Effector memory CD4-positive, alpha-beta T cell (primary cell): ENCODE measurements around the gene NEURL3.

Experiments
- DNase-seq, 3 donors: peaks; one replicate each; pipeline ENCODE4 v3.0.0-alpha.2; 2020
- H3K27ac ChIP-seq: 2 replicates; pipeline ENCODE4 v1.7.0; 2013; ENCODE audit warnings: mild to moderate bottlenecking, low read length, moderate library complexity; ENCODE audit not compliant: insufficient read depth, poor library complexity, severe bottlenecking
- H3K27me3 ChIP-seq: replicated peaks from 2 replicates; pipeline ENCODE4 v1.7.0; 2013; ENCODE audit warnings: mild to moderate bottlenecking, low read length; ENCODE audit not compliant: insufficient read depth, control insufficient read depth, poor library complexity, severe bottlenecking
- H3K36me3 ChIP-seq: 2 replicates; pipeline ENCODE4 v1.7.0; 2013; ENCODE audit warnings: mild to moderate bottlenecking, low read length, moderate library complexity; ENCODE audit not compliant: control insufficient read depth, insufficient read depth
- H3K4me1 ChIP-seq: 2 replicates; pipeline ENCODE4 v1.7.0; 2013; ENCODE audit warnings: low read length, mild to moderate bottlenecking; ENCODE audit not compliant: control insufficient read depth, insufficient read depth, poor library complexity, severe bottlenecking
- H3K4me3 ChIP-seq: 2 replicates; pipeline ENCODE4 v1.7.0; 2013; ENCODE audit warnings: low read length, low read depth, mild to moderate bottlenecking; ENCODE audit not compliant: insufficient read depth, poor library complexity, severe bottlenecking
- H3K9me3 ChIP-seq: 2 replicates; pipeline ENCODE4 v1.7.0; 2013; ENCODE audit warnings: mild to moderate bottlenecking, low read length, moderate library complexity; ENCODE audit not compliant: control insufficient read depth

NEURL3 gene

GRCh38 chr2:96521219-96521618 is 16.1 kb upstream of the NEURL3 start:
- no peaks in the 10 kb centered on the region for H3K36me3 ChIP-seq
- H3K4me3 ChIP-seq = no peak overlapping the region
- no peak overlapping the region for H3K27ac ChIP-seq
- no peaks in the 10 kb centered on the region for H3K27me3 ChIP-seq
- H3K4me1 ChIP-seq = peaks cover 17% of the 10 kb centered on the region
- no peak for DNase-seq
- no peaks in the 10 kb centered on the region for H3K9me3 ChIP-seq

- Histone ChIP-seq H3K27ac (no peak overlapping the region), H3K4me3 (no peak overlapping the region), H3K9me3 (no peaks in the 10 kb centered on the region), H3K4me1 (peaks cover 16% of the 10 kb centered on the region), H3K27me3 (no peaks in the 10 kb centered on the region), H3K36me3 (no peaks in the 10 kb centered on the region)
- DNase-seq = no peak
Measured at GRCh38 chr2:96520697-96521096, 15.5 kb upstream of the NEURL3 start.

GRCh38 chr2:96520231-96520630 is 15.1 kb upstream of the NEURL3 start:
- Histone ChIP-seq H3K4me3 (no peak overlapping the region), H3K9me3 (no peaks in the 10 kb centered on the region), H3K27ac (no peak overlapping the region), H3K36me3 (no peaks in the 10 kb centered on the region), H3K27me3 (no peaks in the 10 kb centered on the region), H3K4me1 (peaks cover 16% of the 10 kb centered on the region)
- DNase-seq = no peak

- H3K27ac ChIP-seq = no peak overlapping the region
- no peaks in the 10 kb centered on the region for H3K9me3 ChIP-seq
- no peak overlapping the region for H3K4me3 ChIP-seq
- DNase-seq = no peak
- H3K4me1 ChIP-seq = no peaks in the 10 kb centered on the region
- H3K27me3 ChIP-seq = no peaks in the 10 kb centered on the region
- no peaks in the 10 kb centered on the region for H3K36me3 ChIP-seq
Measured at GRCh38 chr2:96517079-96517478, 11.9 kb upstream of the NEURL3 start.

- H3K4me3 ChIP-seq = no peak overlapping the region
- no peaks in the 10 kb centered on the region for H3K9me3 ChIP-seq
- no peak overlapping the region for H3K27ac ChIP-seq
- no peaks in the 10 kb centered on the region for H3K27me3 ChIP-seq
- H3K4me1 ChIP-seq = no peaks in the 10 kb centered on the region
- DNase-seq = no peak
- H3K36me3 ChIP-seq = no peaks in the 10 kb centered on the region
Measured at GRCh38 chr2:96514521-96514920, 9.4 kb upstream of the NEURL3 start.

GRCh38 chr2:96512341-96512740 is 7.2 kb upstream of the NEURL3 start:
- peaks cover 11% of the 10 kb centered on the region for H3K4me1 ChIP-seq
- H3K4me3 ChIP-seq = no peak overlapping the region
- H3K27ac ChIP-seq = no peak overlapping the region
- no peaks in the 10 kb centered on the region for H3K9me3 ChIP-seq
- H3K27me3 ChIP-seq = peaks cover 4% of the 10 kb centered on the region
- H3K36me3 ChIP-seq = no peaks in the 10 kb centered on the region
- no peak for DNase-seq

- Histone ChIP-seq H3K36me3 (no peaks in the 10 kb centered on the region), H3K9me3 (no peaks in the 10 kb centered on the region), H3K27ac (no peak overlapping the region), H3K27me3 (peaks cover 4% of the 10 kb centered on the region), H3K4me1 (peaks cover 11% of the 10 kb centered on the region), H3K4me3 (no peak overlapping the region)
- no peak for DNase-seq
Measured at GRCh38 chr2:96511851-96512250, 6.7 kb upstream of the NEURL3 start.

- H3K4me1 ChIP-seq = peaks cover 11% of the 10 kb centered on the region
- H3K4me3 ChIP-seq = no peak overlapping the region
- H3K9me3 ChIP-seq = no peaks in the 10 kb centered on the region
- H3K27me3 ChIP-seq = peaks cover 4% of the 10 kb centered on the region
- H3K27ac ChIP-seq = no peak overlapping the region
- DNase-seq = no peak
- H3K36me3 ChIP-seq = no peaks in the 10 kb centered on the region
Measured at GRCh38 chr2:96510931-96511595, 5.9 kb upstream of the NEURL3 start.

- Histone ChIP-seq H3K27me3 (peaks cover 4% of the 10 kb centered on the region), H3K4me1 (peaks cover 11% of the 10 kb centered on the region), H3K9me3 (no peaks in the 10 kb centered on the region), H3K27ac (no peak overlapping the region), H3K4me3 (no peak overlapping the region), H3K36me3 (no peaks in the 10 kb centered on the region)
- DNase-seq = no peak
Measured at GRCh38 chr2:96509847-96510230, 4.7 kb upstream of the NEURL3 start.

GRCh38 chr2:96509114-96509846 is 4.1 kb upstream of the NEURL3 start:
- no peak overlapping the region for H3K4me3 ChIP-seq
- H3K36me3 ChIP-seq = no peaks in the 10 kb centered on the region
- H3K27me3 ChIP-seq = peaks cover 4% of the 10 kb centered on the region
- no peak overlapping the region for H3K27ac ChIP-seq
- DNase-seq = peak in 2 of 3 donors; percentile 11 to 29
- H3K4me1 ChIP-seq = peaks cover 11% of the 10 kb centered on the region
- no peaks in the 10 kb centered on the region for H3K9me3 ChIP-seq
